Tibial nerve (tissue), 4 donors: ENCODE data around the gene STAT5A. TPM values are rescaled to one million over a fixed set of nuclear protein-coding genes. Genes with fewer than 3 reads are reported as not detected.

Source experiments
- DNase-seq, 2 donors: peaks; one replicate each; pipeline ENCODE4 v3.0.0-alpha.2; 2019; ENCODE audit warnings: low spot score in 2 of 2
- H3K27ac ChIP-seq, 4 donors: fragments of 200-600 bp; sonication (generic) in 3 of 4; one replicate each; pipeline ENCODE4 v1.5.1; 2017 to 2019; ENCODE audit warnings: mild to moderate bottlenecking in 1 of 4
- H3K27me3 ChIP-seq, 2 donors: fragments of 200-600 bp; sonication (generic) in 1 of 2; one replicate each; pipeline versions ENCODE4 v1.5.1 to v1.6.0; 2017 to 2019
- H3K36me3 ChIP-seq, 3 donors: fragments of 200-600 bp; sonication (generic); one replicate each; pipeline ENCODE4 v1.5.1; 2018 to 2019
- H3K4me1 ChIP-seq, 4 donors: fragments of 200-600 bp; sonication (generic) in 3 of 4; one replicate each; pipeline ENCODE4 v1.5.1; 2017 to 2019
- H3K4me3 ChIP-seq, 4 donors: fragments of 200-600 bp; sonication (generic) in 3 of 4; one replicate each; pipeline ENCODE4 v1.5.1; 2017 to 2019; ENCODE audit warnings: mild to moderate bottlenecking in 1 of 4, moderate library complexity in 1 of 4
- H3K9me3 ChIP-seq, 4 donors: fragments of 200-600 bp; sonication (generic) in 3 of 4; one replicate each; pipeline ENCODE4 v1.5.1; 2017 to 2019
- CTCF ChIP-seq, 5 experiments: fragments of 200-600 bp in 3 of 5; fragments of 450-650 bp in 2 of 5; sonication (generic) in 3 of 5; IDR thresholded peaks; one replicate each; pipeline ENCODE4 v1.5.1; 2016 to 2019; ENCODE audit warnings: antibody characterized with exemption in 5 of 5, mild to moderate bottlenecking in 3 of 5, moderate library complexity in 2 of 5
- EP300 ChIP-seq, 2 donors: sonication (generic); formaldehyde crosslinking; IDR thresholded peaks; one replicate each; pipeline ENCODE4 v1.6.1; 2017; ENCODE audit warnings: antibody characterized with exemption in 2 of 2, mild to moderate bottlenecking in 1 of 2
- POLR2A ChIP-seq, 2 donors: fragments of 450-650 bp; IDR thresholded peaks; one replicate each; pipeline ENCODE4 v1.6.1; 2017; ENCODE audit warnings: antibody characterized with exemption in 2 of 2, mild to moderate bottlenecking in 2 of 2, moderate library complexity in 2 of 2
- WGBS, 2 donors: methylation state at CpG; one replicate each; pipeline ENCODE4 v1.1.5; 2018; 5-methylcytosine and 5-hydroxymethylcytosine counted together
- total RNA-seq, 4 donors: library from RNA; depleted of rRNA; stranded (reverse); fragments of >200 nt; gene quantifications; one replicate each; pipeline ENCODE4 v1.1.0, GENCODE V29; 2016

Gene STAT5A
- total RNA-seq, 4 donors from 2014 or later = 95.2 to 150 (median 127) TPM

- no peaks in the 10 kb centered on the region for H3K9me3 ChIP-seq
- TF ChIP-seq CTCF (IDR thresholded peaks at IDR 0.05) (no peak), EP300 (IDR thresholded peaks at IDR 0.05) (no peak), POLR2A (IDR thresholded peaks at IDR 0.05) (no peak)
Observed at GRCh38 chr17:42246515-42246914, 41.8 kb upstream of the STAT5A start.

GRCh38 chr17:42247734-42248133, 40.6 kb upstream of the STAT5A start:
- peaks cover 0 to 64% (median 18%) of the 10 kb centered on the region in 4 donors for H3K4me1 ChIP-seq
- 96% methylated on average over 5 of the region's 5 CpGs for WGBS, 2 donors
- H3K27ac ChIP-seq = peak overlapping the region; percentile 84 to 95 (median 90)
- no peaks in the 10 kb centered on the region for H3K9me3 ChIP-seq
- no peak overlapping the region for H3K4me3 ChIP-seq
- H3K27me3 ChIP-seq = no peaks in the 10 kb centered on the region
- no peaks in the 10 kb centered on the region for H3K36me3 ChIP-seq
- no peak for DNase-seq
- no peak for TF ChIP-seq CTCF (IDR thresholded peaks at IDR 0.05)
- no peak for TF ChIP-seq EP300 (IDR thresholded peaks at IDR 0.05)
- TF ChIP-seq POLR2A (IDR thresholded peaks at IDR 0.05) = no peak

More at GRCh38 chr17:42246515-42246914, 41.8 kb upstream of the STAT5A start:
- no peaks in the 10 kb centered on the region for H3K27me3 ChIP-seq
- peaks cover 0 to 69% (median 17%) of the 10 kb centered on the region in 4 donors for H3K4me1 ChIP-seq
- WGBS, 2 donors = 73 to 80% methylated on average over 7 of the region's 7 CpGs
- peak overlapping the region in 2 of 4 donors; percentile 94 to 95 for H3K27ac ChIP-seq
- DNase-seq = no peak
- no peaks in the 10 kb centered on the region for H3K36me3 ChIP-seq
- no peak overlapping the region for H3K4me3 ChIP-seq

- Histone ChIP-seq H3K36me3 (no peaks in the 10 kb centered on the region), H3K27me3 (no peaks in the 10 kb centered on the region), H3K27ac (peak overlapping the region; percentile 84 to 95 (median 90)), H3K4me3 (peak overlapping the region; percentile 2 to 34 (median 24)), H3K4me1 (peaks cover 0 to 68% (median 18%) of the 10 kb centered on the region in 4 donors), H3K9me3 (no peaks in the 10 kb centered on the region)
- 12 to 15% methylated on average over 13 of the region's 13 CpGs for WGBS, 2 donors
- DNase-seq = peak; percentile 40 to 85
- peak in 1 of 2 donors; percentile 51 for TF ChIP-seq POLR2A (IDR thresholded peaks at IDR 0.05)
- TF ChIP-seq EP300 (IDR thresholded peaks at IDR 0.05) = peak; percentile 65 to 94
- TF ChIP-seq CTCF (IDR thresholded peaks at IDR 0.05) = no peak
Observed at GRCh38 chr17:42248351-42249179, 39.7 kb upstream of the STAT5A start.

GRCh38 chr17:42249681-42250446, 38.4 kb upstream of the STAT5A start:
- H3K27ac ChIP-seq = peak overlapping the region in 3 of 4 donors; percentile 84 to 95 (median 94)
- no peak for DNase-seq
- no peaks in the 10 kb centered on the region for H3K36me3 ChIP-seq
- H3K4me3 ChIP-seq = no peak overlapping the region
- peaks cover 0 to 68% (median 17%) of the 10 kb centered on the region in 4 donors for H3K4me1 ChIP-seq
- H3K9me3 ChIP-seq = no peaks in the 10 kb centered on the region
- 78 to 81% methylated on average over 14 of the region's 14 CpGs for WGBS, 2 donors
- H3K27me3 ChIP-seq = no peaks in the 10 kb centered on the region
- TF ChIP-seq POLR2A (IDR thresholded peaks at IDR 0.05) (no peak), CTCF (IDR thresholded peaks at IDR 0.05) (no peak), EP300 (IDR thresholded peaks at IDR 0.05) (no peak)
